Measurements from ENCODE around the gene ST8SIA1.

ST8SIA1 gene

DNA sequence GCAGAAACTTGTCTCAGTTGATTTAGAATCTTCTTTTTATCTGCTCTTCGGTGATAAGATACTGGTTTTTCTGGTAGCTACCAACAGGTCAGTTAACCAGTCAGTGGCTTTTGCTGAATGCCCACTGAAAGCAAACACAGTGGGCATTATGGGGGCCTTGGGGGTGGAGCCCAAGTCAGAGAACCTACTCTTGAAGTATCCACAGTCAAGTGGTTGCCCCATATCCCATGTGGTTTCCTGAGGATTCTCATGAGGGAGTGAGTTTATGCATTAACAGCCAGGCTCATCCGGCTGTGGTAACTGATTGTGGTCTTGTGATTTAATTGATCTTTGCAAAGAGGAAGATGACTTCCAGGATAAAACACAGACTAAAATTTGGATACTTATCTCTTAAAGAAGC, 83.7 kb downstream of the ST8SIA1 start:
- Histone ChIP-seq H4K20me1 (ENCODE audit: control insufficient read depth, insufficient read depth, low read depth, low read length) (no peaks in the 10 kb centered on the region), H3K9me3 (ENCODE audit: control insufficient read depth, insufficient read depth, low read length) (no peaks in the 10 kb centered on the region), H3K27ac (ENCODE audit: low read depth, low read length) (no peak overlapping the region), H3K4me2 (ENCODE audit: low read length) (no peak overlapping the region), H3K4me1 (ENCODE audit: control insufficient read depth, low read length) (no peaks in the 10 kb centered on the region), H3K79me2 (ENCODE audit: control insufficient read depth, low read length) (no peaks in the 10 kb centered on the region), H3K27me3 (ENCODE audit: control insufficient read depth, low read length) (no peaks in the 10 kb centered on the region), H3K4me3 (ENCODE audit: low read length) (no peak overlapping the region), H3K36me3 (ENCODE audit: control insufficient read depth, low read length) (no peaks in the 10 kb centered on the region), H3F3A (ENCODE audit: control insufficient read depth, insufficient read depth) (no peaks in the 10 kb centered on the region), H3K9me2 (replicated peaks; ENCODE audit: control insufficient read depth, low read length) (no peaks in the 10 kb centered on the region)
- TF ChIP-seq, protein P1, sequence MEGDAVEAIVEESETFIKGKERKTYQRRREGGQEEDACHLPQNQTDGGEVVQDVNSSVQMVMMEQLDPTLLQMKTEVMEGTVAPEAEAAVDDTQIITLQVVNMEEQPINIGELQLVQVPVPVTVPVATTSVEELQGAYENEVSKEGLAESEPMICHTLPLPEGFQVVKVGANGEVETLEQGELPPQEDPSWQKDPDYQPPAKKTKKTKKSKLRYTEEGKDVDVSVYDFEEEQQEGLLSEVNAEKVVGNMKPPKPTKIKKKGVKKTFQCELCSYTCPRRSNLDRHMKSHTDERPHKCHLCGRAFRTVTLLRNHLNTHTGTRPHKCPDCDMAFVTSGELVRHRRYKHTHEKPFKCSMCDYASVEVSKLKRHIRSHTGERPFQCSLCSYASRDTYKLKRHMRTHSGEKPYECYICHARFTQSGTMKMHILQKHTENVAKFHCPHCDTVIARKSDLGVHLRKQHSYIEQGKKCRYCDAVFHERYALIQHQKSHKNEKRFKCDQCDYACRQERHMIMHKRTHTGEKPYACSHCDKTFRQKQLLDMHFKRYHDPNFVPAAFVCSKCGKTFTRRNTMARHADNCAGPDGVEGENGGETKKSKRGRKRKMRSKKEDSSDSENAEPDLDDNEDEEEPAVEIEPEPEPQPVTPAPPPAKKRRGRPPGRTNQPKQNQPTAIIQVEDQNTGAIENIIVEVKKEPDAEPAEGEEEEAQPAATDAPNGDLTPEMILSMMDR (IDR thresholded peaks at IDR 0.05; ENCODE audit: low read depth, low read length, poor library complexity, severe bottlenecking) = no peak
- TF ChIP-seq EZH2phosphoT487 (IDR thresholded peaks at IDR 0.05; ENCODE audit: borderline replicate concordance, low read length) = no peak

DNA sequence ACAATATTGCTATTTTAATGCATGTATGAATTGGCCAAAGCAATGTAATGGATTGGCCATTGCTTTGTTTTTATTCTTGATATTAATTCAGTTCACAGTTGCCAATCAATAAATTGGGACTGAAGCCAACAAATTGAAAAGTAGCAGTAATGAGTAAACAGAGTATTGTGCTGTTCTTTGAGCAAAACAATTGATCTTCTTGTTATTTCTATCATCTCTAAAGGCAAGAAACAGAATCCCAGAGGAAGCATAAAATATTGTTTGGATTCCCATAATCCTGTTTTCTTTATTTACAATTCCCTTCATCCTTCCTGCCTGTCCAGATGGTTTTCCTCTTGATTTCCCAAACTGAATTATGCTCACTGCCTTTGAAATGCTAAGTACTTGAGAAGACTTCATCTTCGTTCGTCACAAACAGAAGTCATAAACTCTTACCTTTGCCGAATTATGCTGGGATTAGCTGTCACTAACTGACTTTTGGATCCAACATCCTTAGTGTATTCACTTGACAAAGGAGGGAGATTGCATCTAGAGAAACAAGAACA, 85.9 kb downstream of the ST8SIA1 start:
- no peak overlapping the region for H3K4me3 ChIP-seq (ENCODE audit: low read length)
- H3K4me2 ChIP-seq (ENCODE audit: low read length) = no peak overlapping the region
- no peak for TF ChIP-seq EZH2phosphoT487 (IDR thresholded peaks at IDR 0.05; ENCODE audit: borderline replicate concordance, low read length)
- TF ChIP-seq, protein P1 (IDR thresholded peaks at IDR 0.05; ENCODE audit: low read depth, low read length, poor library complexity, severe bottlenecking) = no peak
- H3K27ac ChIP-seq (ENCODE audit: low read depth, low read length) = no peak overlapping the region
- no peaks in the 10 kb centered on the region for H3K9me2 ChIP-seq (replicated peaks; ENCODE audit: control insufficient read depth, low read length)
- no peaks in the 10 kb centered on the region for H3K79me2 ChIP-seq (ENCODE audit: control insufficient read depth, low read length)
- no peaks in the 10 kb centered on the region for H3F3A ChIP-seq (ENCODE audit: control insufficient read depth, insufficient read depth)
- H3K27me3 ChIP-seq (ENCODE audit: control insufficient read depth, low read length) = no peaks in the 10 kb centered on the region
- no peaks in the 10 kb centered on the region for H3K4me1 ChIP-seq (ENCODE audit: control insufficient read depth, low read length)
- no peaks in the 10 kb centered on the region for H3K9me3 ChIP-seq (ENCODE audit: control insufficient read depth, insufficient read depth, low read length)
- no peaks in the 10 kb centered on the region for H3K36me3 ChIP-seq (ENCODE audit: control insufficient read depth, low read length)
- no peaks in the 10 kb centered on the region for H4K20me1 ChIP-seq (ENCODE audit: control insufficient read depth, insufficient read depth, low read depth, low read length)

DNA sequence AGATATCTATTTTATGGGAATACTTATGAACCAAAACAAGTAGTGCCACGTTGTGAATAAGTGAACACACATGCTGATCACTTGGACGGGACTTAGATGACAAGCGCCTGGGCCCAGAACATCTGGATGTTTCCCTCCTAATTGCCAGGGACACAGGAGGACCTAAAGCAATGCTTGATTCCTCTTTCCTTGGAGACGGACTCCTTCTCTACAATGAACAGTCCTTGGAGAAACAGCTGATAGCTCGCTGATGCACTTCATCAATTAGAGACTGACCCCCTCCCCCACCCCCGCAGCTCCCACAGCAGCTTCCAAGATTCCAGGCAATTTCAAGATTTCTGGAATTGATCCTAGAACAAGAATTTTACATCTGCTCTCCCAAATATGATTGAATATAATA, 86.4 kb downstream of the ST8SIA1 start:
- no peaks in the 10 kb centered on the region for H3K36me3 ChIP-seq (ENCODE audit: control insufficient read depth, low read length)
- no peaks in the 10 kb centered on the region for H3K27me3 ChIP-seq (ENCODE audit: control insufficient read depth, low read length)
- H3K9me2 ChIP-seq (replicated peaks; ENCODE audit: control insufficient read depth, low read length) = no peaks in the 10 kb centered on the region

More for the DNA sequence above, 86.4 kb downstream of the ST8SIA1 start:
- Histone ChIP-seq H3K9me3 (ENCODE audit: control insufficient read depth, insufficient read depth, low read length) (no peaks in the 10 kb centered on the region), H4K20me1 (ENCODE audit: control insufficient read depth, insufficient read depth, low read depth, low read length) (no peaks in the 10 kb centered on the region), H3K4me3 (ENCODE audit: low read length) (no peak overlapping the region), H3K4me1 (ENCODE audit: control insufficient read depth, low read length) (no peaks in the 10 kb centered on the region), H3F3A (ENCODE audit: control insufficient read depth, insufficient read depth) (no peaks in the 10 kb centered on the region), H3K4me2 (ENCODE audit: low read length) (no peak overlapping the region), H3K79me2 (ENCODE audit: control insufficient read depth, low read length) (no peaks in the 10 kb centered on the region), H3K27ac (ENCODE audit: low read depth, low read length) (no peak overlapping the region)
- TF ChIP-seq, protein P1 (IDR thresholded peaks at IDR 0.05; ENCODE audit: low read depth, low read length, poor library complexity, severe bottlenecking) = no peak
- no peak for TF ChIP-seq EZH2phosphoT487 (IDR thresholded peaks at IDR 0.05; ENCODE audit: borderline replicate concordance, low read length)
